Fibroblast of lung (primary cell): ENCODE results near the gene ETS1.

Experiments
- EZH2 ChIP-seq: IDR thresholded peaks from 2 replicates; pipeline ENCODE4 v1.5.1; 2012; ENCODE audit warnings: low read length, control low read depth, mild to moderate bottlenecking; ENCODE audit errors: missing control alignments
- TF ChIP-seq, protein P1 (sequence below), 2 donors: IDR thresholded peaks in 1 of 2; conservative IDR thresholded peaks in 1 of 2; 1 replicate in 1 of 2; 2 replicates in 1 of 2; pipeline ENCODE4 v1.5.1; 2011 to 2012; ENCODE audit warnings: low read length in 2 of 2, control low read depth in 1 of 2, inconsistent platforms in 1 of 2, low read depth in 1 of 2, mild to moderate bottlenecking in 1 of 2

DNA sequence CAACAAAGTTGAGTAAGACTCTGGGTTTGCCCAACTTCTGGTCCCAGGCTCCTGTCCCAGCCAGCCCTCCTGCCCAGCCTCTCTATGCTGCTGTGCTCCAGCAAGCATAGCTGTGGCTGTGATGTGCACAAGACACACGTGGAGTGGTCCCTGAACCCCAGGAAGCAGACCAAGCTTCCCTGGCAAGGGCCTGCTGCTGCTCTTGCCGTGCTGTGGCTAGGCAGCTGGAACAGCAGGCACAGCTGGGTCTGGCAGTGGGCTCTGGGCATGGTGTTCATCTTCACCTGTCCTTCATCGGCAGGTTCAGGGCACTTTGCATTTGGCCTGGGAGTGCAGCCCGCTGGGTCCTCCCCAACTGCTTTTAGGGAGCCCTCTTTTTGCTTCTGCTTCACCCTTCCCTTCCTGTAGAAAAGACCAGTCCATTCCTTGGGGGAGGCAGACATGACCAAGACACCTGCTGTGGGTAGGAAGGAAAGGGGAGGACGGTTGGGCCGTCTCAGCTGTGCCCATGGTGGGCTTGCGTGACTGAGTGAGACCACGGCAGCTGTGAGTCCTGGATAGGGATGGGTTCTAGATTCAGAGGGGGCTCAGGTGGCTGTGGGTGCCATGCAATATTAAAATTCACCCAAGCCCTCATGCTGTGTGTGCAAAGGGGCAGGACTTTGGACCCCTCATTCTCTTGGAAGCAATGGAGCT is 26.1 kb upstream of the ETS1 start:
- TF ChIP-seq, protein P1, sequence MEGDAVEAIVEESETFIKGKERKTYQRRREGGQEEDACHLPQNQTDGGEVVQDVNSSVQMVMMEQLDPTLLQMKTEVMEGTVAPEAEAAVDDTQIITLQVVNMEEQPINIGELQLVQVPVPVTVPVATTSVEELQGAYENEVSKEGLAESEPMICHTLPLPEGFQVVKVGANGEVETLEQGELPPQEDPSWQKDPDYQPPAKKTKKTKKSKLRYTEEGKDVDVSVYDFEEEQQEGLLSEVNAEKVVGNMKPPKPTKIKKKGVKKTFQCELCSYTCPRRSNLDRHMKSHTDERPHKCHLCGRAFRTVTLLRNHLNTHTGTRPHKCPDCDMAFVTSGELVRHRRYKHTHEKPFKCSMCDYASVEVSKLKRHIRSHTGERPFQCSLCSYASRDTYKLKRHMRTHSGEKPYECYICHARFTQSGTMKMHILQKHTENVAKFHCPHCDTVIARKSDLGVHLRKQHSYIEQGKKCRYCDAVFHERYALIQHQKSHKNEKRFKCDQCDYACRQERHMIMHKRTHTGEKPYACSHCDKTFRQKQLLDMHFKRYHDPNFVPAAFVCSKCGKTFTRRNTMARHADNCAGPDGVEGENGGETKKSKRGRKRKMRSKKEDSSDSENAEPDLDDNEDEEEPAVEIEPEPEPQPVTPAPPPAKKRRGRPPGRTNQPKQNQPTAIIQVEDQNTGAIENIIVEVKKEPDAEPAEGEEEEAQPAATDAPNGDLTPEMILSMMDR (conservative IDR thresholded peaks at IDR 0.05 in 1 of 2, IDR thresholded peaks at IDR 0.05 in 1 of 2; ENCODE audit: low read depth in 1 of 2, low read length in 2 of 2) = no peak
- no peak for TF ChIP-seq EZH2
